Prostate gland (tissue), 2 donors: ENCODE results near the gene INSIG2. TPM values are rescaled to one million over a fixed set of nuclear protein-coding genes. Genes with fewer than 3 reads are reported as not detected.
A peak's percentile ranks its signal among the peaks of the same experiment; 100 is the strongest.

ENCODE experiments used
- DNase-seq: peaks from one replicate; pipeline ENCODE4 v3.0.0-alpha.2; 2019; ENCODE audit warnings: low spot score
- H3K27ac ChIP-seq, 2 donors: fragments of 200-600 bp; sonication (generic); 2 replicates each; pipeline ENCODE4 v1.5.1; 2017 to 2019
- H3K27me3 ChIP-seq: fragments of 200-600 bp; sonication (generic); replicated peaks from 2 replicates; pipeline ENCODE4 v1.5.1; 2019; ENCODE audit not compliant: insufficient read depth
- H3K36me3 ChIP-seq, 2 donors: fragments of 200-600 bp; sonication (generic); 1 replicate in 1 of 2; 2 replicates in 1 of 2; pipeline versions ENCODE4 v1.5.1 to v1.8.1; 2017 to 2019
- H3K4me1 ChIP-seq: fragments of 200-600 bp; sonication (generic); replicated peaks from 2 replicates; pipeline ENCODE4 v1.5.1; 2019
- H3K4me3 ChIP-seq, 2 donors: fragments of 200-600 bp; sonication (generic); 2 replicates each; pipeline ENCODE4 v1.5.1; 2017 to 2019
- H3K9me3 ChIP-seq: fragments of 200-600 bp; sonication (generic); 2 replicates; pipeline ENCODE4 v1.5.1; 2017
- POLR2A ChIP-seq: fragments of 450-650 bp; IDR thresholded peaks from one replicate; pipeline ENCODE4 v1.6.1; 2016; ENCODE audit warnings: antibody characterized with exemption, mild to moderate bottlenecking
- POLR2AphosphoS5 ChIP-seq: sonication (generic); formaldehyde crosslinking; IDR thresholded peaks from one replicate; pipeline ENCODE4 v1.6.1; 2017; ENCODE audit warnings: antibody characterized with exemption
- WGBS: methylation state at CpG from one replicate; pipeline ENCODE4 v1.1.5; 2018; 5-methylcytosine and 5-hydroxymethylcytosine counted together
- intact Hi-C: fragments of 100-400 bp; cut with DNase I; formaldehyde crosslinking; loops from one replicate; pipeline ENCODE4 v1.14.2; 2022
- total RNA-seq, 2 donors: library from RNA; depleted of rRNA; stranded (reverse); fragments of >200 nt; gene quantifications; one replicate each; pipeline ENCODE4 v1.1.0, GENCODE V29; 2016
- TF ChIP-seq, protein P1 (sequence below), 4 experiments: fragments of 200-600 bp in 2 of 4; fragments of 450-650 bp in 2 of 4; sonication (generic) in 2 of 4; IDR thresholded peaks; 1 replicate in 3 of 4; 2 replicates in 1 of 4; pipeline ENCODE4 v1.5.1; 2016 to 2019; ENCODE audit warnings: antibody characterized with exemption in 4 of 4, mild to moderate bottlenecking in 2 of 4, moderate library complexity in 2 of 4

The INSIG2 gene
- total RNA-seq, 2 donors from 2014 or later, result 12.6 to 15.7 TPM

DNA sequence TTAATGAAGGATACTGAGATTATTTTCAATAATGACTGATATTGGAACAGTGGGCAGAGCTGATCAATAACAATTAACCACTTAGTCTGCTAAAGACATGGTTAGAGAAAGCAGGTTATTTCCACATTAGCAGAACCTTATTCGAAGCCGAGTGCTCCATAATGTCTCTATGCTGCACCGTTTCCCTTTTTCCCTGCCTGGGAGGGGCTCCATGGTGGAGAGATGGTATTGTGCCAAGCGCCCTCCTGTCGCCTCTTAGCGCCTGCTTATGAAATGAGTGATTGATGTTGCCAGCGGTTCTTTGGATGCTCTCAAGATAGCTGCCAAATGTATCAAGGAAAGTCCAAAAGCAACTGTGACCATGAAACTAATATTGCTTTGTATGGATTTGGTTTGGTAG lies 34.6 kb upstream of the INSIG2 start:
- intact Hi-C loops, result no loop called here
- no peak for TF ChIP-seq POLR2A
- TF ChIP-seq, protein P1, sequence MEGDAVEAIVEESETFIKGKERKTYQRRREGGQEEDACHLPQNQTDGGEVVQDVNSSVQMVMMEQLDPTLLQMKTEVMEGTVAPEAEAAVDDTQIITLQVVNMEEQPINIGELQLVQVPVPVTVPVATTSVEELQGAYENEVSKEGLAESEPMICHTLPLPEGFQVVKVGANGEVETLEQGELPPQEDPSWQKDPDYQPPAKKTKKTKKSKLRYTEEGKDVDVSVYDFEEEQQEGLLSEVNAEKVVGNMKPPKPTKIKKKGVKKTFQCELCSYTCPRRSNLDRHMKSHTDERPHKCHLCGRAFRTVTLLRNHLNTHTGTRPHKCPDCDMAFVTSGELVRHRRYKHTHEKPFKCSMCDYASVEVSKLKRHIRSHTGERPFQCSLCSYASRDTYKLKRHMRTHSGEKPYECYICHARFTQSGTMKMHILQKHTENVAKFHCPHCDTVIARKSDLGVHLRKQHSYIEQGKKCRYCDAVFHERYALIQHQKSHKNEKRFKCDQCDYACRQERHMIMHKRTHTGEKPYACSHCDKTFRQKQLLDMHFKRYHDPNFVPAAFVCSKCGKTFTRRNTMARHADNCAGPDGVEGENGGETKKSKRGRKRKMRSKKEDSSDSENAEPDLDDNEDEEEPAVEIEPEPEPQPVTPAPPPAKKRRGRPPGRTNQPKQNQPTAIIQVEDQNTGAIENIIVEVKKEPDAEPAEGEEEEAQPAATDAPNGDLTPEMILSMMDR (IDR thresholded peaks at IDR 0.05), result no peak
- no peak for TF ChIP-seq POLR2AphosphoS5
- H3K27me3 ChIP-seq, result no peaks in the 10 kb centered on the region

GRCh38 chr2:118054213-118055008 lies 33.9 kb upstream of the INSIG2 start:
- 43% methylated on average over 3 of the region's 3 CpGs for WGBS
- TF ChIP-seq, protein P1 (IDR thresholded peaks at IDR 0.05), result no peak
- TF ChIP-seq POLR2AphosphoS5 (no peak), POLR2A (no peak)
- no peak for DNase-seq
- H3K36me3 ChIP-seq, result no peaks in the 10 kb centered on the region
- H3K9me3 ChIP-seq, result no peaks in the 10 kb centered on the region
- H3K27me3 ChIP-seq, result no peaks in the 10 kb centered on the region
- no peak overlapping the region for H3K27ac ChIP-seq
- intact Hi-C loops, result no loop called here
- no peak overlapping the region for H3K4me3 ChIP-seq
- H3K4me1 ChIP-seq, result no peaks in the 10 kb centered on the region

More for the DNA sequence above, 34.6 kb upstream of the INSIG2 start:
- no peak overlapping the region for H3K27ac ChIP-seq
- H3K4me3 ChIP-seq, result no peak overlapping the region
- 91% methylated on average over 7 of the region's 7 CpGs for WGBS
- DNase-seq, result no peak
- no peaks in the 10 kb centered on the region for H3K36me3 ChIP-seq
- no peaks in the 10 kb centered on the region for H3K9me3 ChIP-seq
- no peaks in the 10 kb centered on the region for H3K4me1 ChIP-seq

DNA sequence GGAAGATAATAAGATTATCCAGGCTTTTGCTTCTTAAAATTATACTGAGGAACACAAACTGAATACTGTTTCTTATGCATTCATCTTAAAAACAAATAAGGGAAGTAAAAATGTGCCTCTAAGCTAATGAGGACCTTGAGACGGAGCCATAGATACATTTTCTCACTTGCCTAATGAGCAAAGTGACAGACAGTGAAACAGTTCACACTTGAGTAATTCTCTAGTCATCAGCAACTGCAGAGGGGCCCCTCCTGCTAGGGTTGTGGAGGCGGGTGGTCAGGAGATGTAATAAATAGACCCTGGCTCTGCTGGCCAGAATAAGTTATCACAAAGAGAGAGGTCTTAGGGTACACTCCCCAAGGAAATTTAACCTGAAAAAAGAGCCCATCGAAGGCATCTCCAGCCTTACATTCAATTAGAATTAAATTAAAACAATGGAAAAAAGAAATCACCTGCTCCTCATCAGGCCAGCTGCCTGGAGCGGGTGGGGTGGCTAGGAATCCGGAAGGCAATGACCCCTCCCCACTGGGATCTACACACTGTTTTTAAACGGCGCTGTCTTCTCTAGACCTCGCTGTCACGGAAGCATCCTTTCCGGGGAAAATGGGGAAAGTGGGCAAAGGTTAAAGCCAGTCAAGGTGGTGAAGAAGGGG lies 32.6 kb upstream of the INSIG2 start:
- H3K36me3 ChIP-seq, result no peaks in the 10 kb centered on the region
- 77% methylated on average over 10 of the region's 10 CpGs for WGBS
- H3K9me3 ChIP-seq, result no peaks in the 10 kb centered on the region
- no peak overlapping the region for H3K27ac ChIP-seq
- intact Hi-C loops, result no loop called here
- TF ChIP-seq POLR2A (no peak), POLR2AphosphoS5 (no peak)
- TF ChIP-seq, protein P1 (IDR thresholded peaks at IDR 0.05), result no peak
- H3K27me3 ChIP-seq, result no peaks in the 10 kb centered on the region
- no peak for DNase-seq
- H3K4me3 ChIP-seq, result no peak overlapping the region
- H3K4me1 ChIP-seq, result no peaks in the 10 kb centered on the region

- peak; percentile 10 for DNase-seq
- intact Hi-C loops, result no loop called here
- 45% methylated on average over 3 of the region's 3 CpGs for WGBS
These were observed 32.1 kb upstream of the INSIG2 start for GRCh38 chr2:118056165-118056534.

More at GRCh38 chr2:118056165-118056534, 32.1 kb upstream of the INSIG2 start:
- H3K4me1 ChIP-seq, result no peaks in the 10 kb centered on the region
- no peaks in the 10 kb centered on the region for H3K27me3 ChIP-seq
- H3K4me3 ChIP-seq, result no peak overlapping the region
- H3K9me3 ChIP-seq, result no peaks in the 10 kb centered on the region
- no peaks in the 10 kb centered on the region for H3K36me3 ChIP-seq
- no peak overlapping the region for H3K27ac ChIP-seq
- TF ChIP-seq, protein P1 (IDR thresholded peaks at IDR 0.05), result no peak
- no peak for TF ChIP-seq POLR2A
- no peak for TF ChIP-seq POLR2AphosphoS5
